ENCODE results near the gene BTNL9. TPM values are rescaled to one million over a fixed set of nuclear protein-coding genes. Genes with fewer than 3 reads are reported as not detected.

The BTNL9 gene
- total RNA-seq, 1 experiment from 2014 or later = 37.5 TPM

- H3K27me3 ChIP-seq (ENCODE audit: control insufficient read depth, insufficient read depth, low read length) = no peaks in the 10 kb centered on the region
- TF ChIP-seq, protein P1, sequence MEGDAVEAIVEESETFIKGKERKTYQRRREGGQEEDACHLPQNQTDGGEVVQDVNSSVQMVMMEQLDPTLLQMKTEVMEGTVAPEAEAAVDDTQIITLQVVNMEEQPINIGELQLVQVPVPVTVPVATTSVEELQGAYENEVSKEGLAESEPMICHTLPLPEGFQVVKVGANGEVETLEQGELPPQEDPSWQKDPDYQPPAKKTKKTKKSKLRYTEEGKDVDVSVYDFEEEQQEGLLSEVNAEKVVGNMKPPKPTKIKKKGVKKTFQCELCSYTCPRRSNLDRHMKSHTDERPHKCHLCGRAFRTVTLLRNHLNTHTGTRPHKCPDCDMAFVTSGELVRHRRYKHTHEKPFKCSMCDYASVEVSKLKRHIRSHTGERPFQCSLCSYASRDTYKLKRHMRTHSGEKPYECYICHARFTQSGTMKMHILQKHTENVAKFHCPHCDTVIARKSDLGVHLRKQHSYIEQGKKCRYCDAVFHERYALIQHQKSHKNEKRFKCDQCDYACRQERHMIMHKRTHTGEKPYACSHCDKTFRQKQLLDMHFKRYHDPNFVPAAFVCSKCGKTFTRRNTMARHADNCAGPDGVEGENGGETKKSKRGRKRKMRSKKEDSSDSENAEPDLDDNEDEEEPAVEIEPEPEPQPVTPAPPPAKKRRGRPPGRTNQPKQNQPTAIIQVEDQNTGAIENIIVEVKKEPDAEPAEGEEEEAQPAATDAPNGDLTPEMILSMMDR (IDR thresholded peaks at IDR 0.05) = no peak
- TF ChIP-seq, protein P2, sequence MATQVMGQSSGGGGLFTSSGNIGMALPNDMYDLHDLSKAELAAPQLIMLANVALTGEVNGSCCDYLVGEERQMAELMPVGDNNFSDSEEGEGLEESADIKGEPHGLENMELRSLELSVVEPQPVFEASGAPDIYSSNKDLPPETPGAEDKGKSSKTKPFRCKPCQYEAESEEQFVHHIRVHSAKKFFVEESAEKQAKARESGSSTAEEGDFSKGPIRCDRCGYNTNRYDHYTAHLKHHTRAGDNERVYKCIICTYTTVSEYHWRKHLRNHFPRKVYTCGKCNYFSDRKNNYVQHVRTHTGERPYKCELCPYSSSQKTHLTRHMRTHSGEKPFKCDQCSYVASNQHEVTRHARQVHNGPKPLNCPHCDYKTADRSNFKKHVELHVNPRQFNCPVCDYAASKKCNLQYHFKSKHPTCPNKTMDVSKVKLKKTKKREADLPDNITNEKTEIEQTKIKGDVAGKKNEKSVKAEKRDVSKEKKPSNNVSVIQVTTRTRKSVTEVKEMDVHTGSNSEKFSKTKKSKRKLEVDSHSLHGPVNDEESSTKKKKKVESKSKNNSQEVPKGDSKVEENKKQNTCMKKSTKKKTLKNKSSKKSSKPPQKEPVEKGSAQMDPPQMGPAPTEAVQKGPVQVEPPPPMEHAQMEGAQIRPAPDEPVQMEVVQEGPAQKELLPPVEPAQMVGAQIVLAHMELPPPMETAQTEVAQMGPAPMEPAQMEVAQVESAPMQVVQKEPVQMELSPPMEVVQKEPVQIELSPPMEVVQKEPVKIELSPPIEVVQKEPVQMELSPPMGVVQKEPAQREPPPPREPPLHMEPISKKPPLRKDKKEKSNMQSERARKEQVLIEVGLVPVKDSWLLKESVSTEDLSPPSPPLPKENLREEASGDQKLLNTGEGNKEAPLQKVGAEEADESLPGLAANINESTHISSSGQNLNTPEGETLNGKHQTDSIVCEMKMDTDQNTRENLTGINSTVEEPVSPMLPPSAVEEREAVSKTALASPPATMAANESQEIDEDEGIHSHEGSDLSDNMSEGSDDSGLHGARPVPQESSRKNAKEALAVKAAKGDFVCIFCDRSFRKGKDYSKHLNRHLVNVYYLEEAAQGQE (IDR thresholded peaks at IDR 0.05; ENCODE audit: insufficient read depth in 1 of 2, low read depth in 2 of 2, low read length in 1 of 2) = no peak
- TF ChIP-seq TCF7L2 (IDR thresholded peaks at IDR 0.05; ENCODE audit: low read depth, low read length) (no peak), SIN3A (IDR thresholded peaks at IDR 0.05; ENCODE audit: borderline replicate concordance, insufficient read depth, low read depth, low read length) (no peak), POLR2AphosphoS5 (IDR thresholded peaks at IDR 0.05; ENCODE audit: low read depth, low read length) (no peak)
- no peak overlapping the region for H3K4me3 ChIP-seq (ENCODE audit: low read depth in 2 of 2, low read length in 2 of 2)
- DNase-seq (ENCODE audit: low read depth, low spot score) (no peak), ATAC-seq (no peak)
- intact Hi-C loops (cut with micrococcal nuclease; ENCODE audit: unreplicated experiment) = no loop called here
- no TSS peak for BruUV-seq (replicated peaks)
- ChIA-PET CTCF (no interaction called here), POLR2A (no interaction called here)
- no peaks in the 10 kb centered on the region for H3K4me1 ChIP-seq (ENCODE audit: control insufficient read depth, insufficient read depth, low read length)
- in situ Hi-C loops (cut with HindIII; ENCODE audit: low pct_unique_long_range_greater_than_20kb, low sequenced_read_pairs) = no loop called here
- no peaks in the 10 kb centered on the region for H3K36me3 ChIP-seq (ENCODE audit: control insufficient read depth, insufficient read depth, low read length)
- H3K27ac ChIP-seq (ENCODE audit: low read length) = peak overlapping the region; percentile 77
- H3K9me3 ChIP-seq (ENCODE audit: control insufficient read depth, insufficient read depth, low read depth, low read length) = no peaks in the 10 kb centered on the region
Measured at GRCh38 chr5:181098762-181099601, 58.9 kb downstream of the BTNL9 start.

DNA sequence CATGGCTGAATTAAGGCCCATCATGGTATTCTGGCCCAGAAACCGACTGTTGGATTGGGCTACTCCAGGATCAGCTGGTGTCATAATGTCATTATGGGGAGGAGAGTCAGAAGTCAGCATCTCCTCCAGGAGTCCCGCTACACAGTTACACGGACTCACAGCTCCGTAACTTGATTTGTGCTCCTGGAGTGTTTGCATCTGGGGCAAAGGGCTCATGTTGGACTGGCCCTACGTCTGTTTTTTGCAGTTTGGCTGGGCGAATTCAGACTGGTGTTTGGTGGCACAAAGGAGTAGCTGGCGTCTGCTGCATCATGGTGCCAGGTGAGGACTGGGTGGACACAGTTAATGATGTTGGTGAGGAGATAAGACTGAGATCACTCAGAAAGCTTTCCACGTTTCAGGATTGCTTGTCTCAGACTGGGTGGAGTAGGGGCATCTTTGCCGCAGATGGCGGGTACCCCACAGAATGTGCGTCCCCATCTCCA is 59.6 kb downstream of the BTNL9 start:
- no peak for ATAC-seq
- Histone ChIP-seq H3K9me3 (ENCODE audit: control insufficient read depth, insufficient read depth, low read depth, low read length) (no peaks in the 10 kb centered on the region), H3K4me3 (ENCODE audit: low read depth in 2 of 2, low read length in 2 of 2) (peak overlapping the region in 1 of 2 experiments; percentile 29; a peak in 1 of 4 replicates), H3K36me3 (ENCODE audit: control insufficient read depth, insufficient read depth, low read length) (no peaks in the 10 kb centered on the region), H3K27ac (ENCODE audit: low read length) (peak overlapping the region; percentile 77), H3K4me1 (ENCODE audit: control insufficient read depth, insufficient read depth, low read length) (peaks cover 4% of the 10 kb centered on the region), H3K27me3 (ENCODE audit: control insufficient read depth, insufficient read depth, low read length) (no peaks in the 10 kb centered on the region)
- intact Hi-C loops (cut with micrococcal nuclease; ENCODE audit: unreplicated experiment) = loop anchor here (10.0 kb wide), 1 partner anchor 55 kb away; no protein-coding TSS in a partner anchor
- in situ Hi-C loops (cut with HindIII; ENCODE audit: low pct_unique_long_range_greater_than_20kb, low sequenced_read_pairs) = no loop called here
- ChIA-PET POLR2A (no interaction called here), CTCF (interaction anchor here (1.2 kb wide), 1 partner anchor 230 kb away, joined by 3 read pairs; no protein-coding TSS in a partner anchor)
- no TSS peak for BruUV-seq (replicated peaks)
- TF ChIP-seq, protein P2 (IDR thresholded peaks at IDR 0.05; ENCODE audit: insufficient read depth in 1 of 2, low read depth in 2 of 2, low read length in 1 of 2) = no peak
- TF ChIP-seq SIN3A (IDR thresholded peaks at IDR 0.05; ENCODE audit: borderline replicate concordance, insufficient read depth, low read depth, low read length) = no peak
- TF ChIP-seq, protein P1 (IDR thresholded peaks at IDR 0.05) = no peak
- TF ChIP-seq POLR2AphosphoS5 (IDR thresholded peaks at IDR 0.05; ENCODE audit: low read depth, low read length) = no peak
- TF ChIP-seq TCF7L2 (IDR thresholded peaks at IDR 0.05; ENCODE audit: low read depth, low read length) = no peak
- no peak for DNase-seq (ENCODE audit: low read depth, low spot score)
